HUDEP-2 (cell line): ENCODE measurements around the gene CHCT1.
A peak's percentile ranks its signal among the peaks of the same experiment; 100 is the strongest.
"Not testable (repeated sequence)": the region's sequence is repeated elsewhere in the genome, so short reads cannot be mapped to it uniquely, and the experiment has no call there.

Source experiments
- DNase-seq, 76 experiments: peaks; one replicate each; lab custom pipeline; 2025; ENCODE audit not compliant: unreplicated experiment in 76 of 76; lab: John Stamatoyannopoulos, UW

The CHCT1 gene

GRCh38 chr17:60396412-60396811 is 25.9 kb upstream of the CHCT1 start:
- DNase-seq, result no peak

GRCh38 chr17:60398227-60398959 is 23.9 kb upstream of the CHCT1 start:
- DNase-seq, result peak in 3 of 76 experiments; percentile 14 to 30 (median 22)

- no peak for DNase-seq
Measured at GRCh38 chr17:60401819-60402218, 20.5 kb upstream of the CHCT1 start.

- no peak for DNase-seq
Measured at GRCh38 chr17:60403523-60403810, 18.8 kb upstream of the CHCT1 start.

GRCh38 chr17:60403962-60404361 is 18.3 kb upstream of the CHCT1 start:
- no peak for DNase-seq

GRCh38 chr17:60406887-60407286 is 15.4 kb upstream of the CHCT1 start:
- no peak for DNase-seq

GRCh38 chr17:60410001-60410400 is 12.3 kb upstream of the CHCT1 start:
- DNase-seq, result no peak

GRCh38 chr17:60412701-60413100 is 9.6 kb upstream of the CHCT1 start:
- no peak for DNase-seq

GRCh38 chr17:60415146-60415545 is 7.1 kb upstream of the CHCT1 start:
- DNase-seq, result no peak

- no peak for DNase-seq
Measured at GRCh38 chr17:60416368-60416925, 5.8 kb upstream of the CHCT1 start.

- DNase-seq, result not testable (repeated sequence)
Measured at GRCh38 chr17:60419003-60419402, 3.3 kb upstream of the CHCT1 start.

- not testable (repeated sequence) for DNase-seq
Measured at GRCh38 chr17:60419875-60420274, 2.4 kb upstream of the CHCT1 start.

- peak in 74 of 76 experiments; percentile 9 to 86 (median 68) for DNase-seq
Measured at GRCh38 chr17:60421273-60422161, 772 bp upstream of the CHCT1 start.

- DNase-seq, result peak in 1 of 76 experiments; percentile 3
Measured at GRCh38 chr17:60423865-60424264, 1.6 kb downstream of the CHCT1 start.

GRCh38 chr17:60425626-60426025 is 3.3 kb downstream of the CHCT1 start:
- DNase-seq, result no peak

- DNase-seq, result no peak
Measured at GRCh38 chr17:60426596-60426995, 4.3 kb downstream of the CHCT1 start.

- not testable (repeated sequence) for DNase-seq
Measured at GRCh38 chr17:60428491-60428890, 6.2 kb downstream of the CHCT1 start.

- not testable (repeated sequence) for DNase-seq
Measured at GRCh38 chr17:60430561-60430960, 8.3 kb downstream of the CHCT1 start.

- not testable (repeated sequence) for DNase-seq
Measured at GRCh38 chr17:60433021-60433997, 11.0 kb downstream of the CHCT1 start.
